ENCODE measurements around the gene ONECUT1. TPM values are rescaled to one million over a fixed set of nuclear protein-coding genes. Genes with fewer than 3 reads are reported as not detected.
A peak's percentile ranks its signal among the peaks of the same experiment; 100 is the strongest.

ONECUT1 gene
- total RNA-seq, 1 donor from 2014 or later: 341 TPM

GRCh38 chr15:52710708-52711389 is 79.3 kb downstream of the ONECUT1 start:
- Mint-ChIP-seq H3K27ac (no peak overlapping the region), H3K27me3 (peaks cover 11% of the 10 kb centered on the region), H3K4me1 (ENCODE audit: low read depth) (peaks cover 10% of the 10 kb centered on the region), H3K9me3 (ENCODE audit: low read depth) (no peaks in the 10 kb centered on the region), H3K4me3 (ENCODE audit: low read depth) (no peak overlapping the region), H3K36me3 (ENCODE audit: insufficient read depth) (no peaks in the 10 kb centered on the region)
- no peak for DNase-seq (ENCODE audit: low spot score, unreplicated experiment)
- TF ChIP-seq, protein P1, sequence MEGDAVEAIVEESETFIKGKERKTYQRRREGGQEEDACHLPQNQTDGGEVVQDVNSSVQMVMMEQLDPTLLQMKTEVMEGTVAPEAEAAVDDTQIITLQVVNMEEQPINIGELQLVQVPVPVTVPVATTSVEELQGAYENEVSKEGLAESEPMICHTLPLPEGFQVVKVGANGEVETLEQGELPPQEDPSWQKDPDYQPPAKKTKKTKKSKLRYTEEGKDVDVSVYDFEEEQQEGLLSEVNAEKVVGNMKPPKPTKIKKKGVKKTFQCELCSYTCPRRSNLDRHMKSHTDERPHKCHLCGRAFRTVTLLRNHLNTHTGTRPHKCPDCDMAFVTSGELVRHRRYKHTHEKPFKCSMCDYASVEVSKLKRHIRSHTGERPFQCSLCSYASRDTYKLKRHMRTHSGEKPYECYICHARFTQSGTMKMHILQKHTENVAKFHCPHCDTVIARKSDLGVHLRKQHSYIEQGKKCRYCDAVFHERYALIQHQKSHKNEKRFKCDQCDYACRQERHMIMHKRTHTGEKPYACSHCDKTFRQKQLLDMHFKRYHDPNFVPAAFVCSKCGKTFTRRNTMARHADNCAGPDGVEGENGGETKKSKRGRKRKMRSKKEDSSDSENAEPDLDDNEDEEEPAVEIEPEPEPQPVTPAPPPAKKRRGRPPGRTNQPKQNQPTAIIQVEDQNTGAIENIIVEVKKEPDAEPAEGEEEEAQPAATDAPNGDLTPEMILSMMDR (IDR thresholded peaks at IDR 0.05; ENCODE audit: unreplicated experiment): no peak

DNA sequence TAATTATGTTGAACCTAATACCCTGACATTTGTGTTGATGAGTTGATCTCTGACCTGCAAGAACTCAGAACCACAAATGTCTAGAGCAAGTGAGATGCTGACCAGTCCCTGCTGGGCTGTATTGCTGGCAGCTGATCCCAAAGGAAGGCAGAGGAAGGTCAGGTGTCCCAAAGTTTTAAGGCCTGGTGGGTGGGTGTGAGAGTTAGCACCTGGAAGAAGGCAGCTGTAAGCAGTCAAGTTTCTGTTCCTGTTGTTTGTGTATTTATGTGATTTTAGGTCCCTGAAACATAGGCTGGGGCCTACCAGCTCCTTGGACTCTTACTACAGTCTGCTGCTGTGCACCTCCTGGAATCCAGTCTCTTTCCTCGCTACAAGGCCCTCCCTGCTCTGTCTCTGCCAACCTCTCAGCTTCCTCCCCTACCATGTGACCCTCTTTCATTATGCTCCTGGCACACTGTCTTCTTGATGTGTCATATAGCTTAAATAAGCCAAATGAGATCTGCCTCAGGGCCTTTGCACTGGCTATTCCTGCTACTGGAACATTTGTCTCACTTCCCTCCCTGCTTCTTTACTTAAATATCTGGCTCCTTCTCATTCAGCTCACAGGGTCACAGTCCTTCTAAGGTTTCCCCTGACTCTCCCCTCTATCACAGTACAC is 80.0 kb downstream of the ONECUT1 start:
- Mint-ChIP-seq H3K4me1 (ENCODE audit: low read depth) (peaks cover 14% of the 10 kb centered on the region), H3K27me3 (peaks cover 11% of the 10 kb centered on the region), H3K27ac (no peak overlapping the region), H3K36me3 (ENCODE audit: insufficient read depth) (no peaks in the 10 kb centered on the region), H3K4me3 (ENCODE audit: low read depth) (no peak overlapping the region), H3K9me3 (ENCODE audit: low read depth) (no peaks in the 10 kb centered on the region)
- DNase-seq (ENCODE audit: low spot score, unreplicated experiment): no peak
- TF ChIP-seq, protein P1 (IDR thresholded peaks at IDR 0.05; ENCODE audit: unreplicated experiment): no peak

- Mint-ChIP-seq H3K36me3 (ENCODE audit: insufficient read depth) (no peaks in the 10 kb centered on the region), H3K27ac (no peak overlapping the region), H3K27me3 (peaks cover 11% of the 10 kb centered on the region), H3K4me3 (ENCODE audit: low read depth) (peak overlapping the region; percentile 55), H3K4me1 (ENCODE audit: low read depth) (peaks cover 14% of the 10 kb centered on the region), H3K9me3 (ENCODE audit: low read depth) (no peaks in the 10 kb centered on the region)
- peak; percentile 17 for DNase-seq (ENCODE audit: low spot score, unreplicated experiment)
- TF ChIP-seq, protein P1 (IDR thresholded peaks at IDR 0.05; ENCODE audit: unreplicated experiment): no peak
Observed at GRCh38 chr15:52709187-52709981, 80.8 kb downstream of the ONECUT1 start.

Other genes starting within 250 kb of the ONECUT1 start
- 186 and 193 TPM in 2 replicates for gene ARPP19, start 221.3 kb downstream of the ONECUT1 start, total RNA-seq
- gene ATOSA, start 110.9 kb downstream of the ONECUT1 start, total RNA-seq: 56.9 and 61.8 TPM in 2 replicates

All from progenitor cell of endocrine pancreas (in vitro differentiated cells).